Measurements from ENCODE around the gene OLFML2A.

The OLFML2A gene

DNA sequence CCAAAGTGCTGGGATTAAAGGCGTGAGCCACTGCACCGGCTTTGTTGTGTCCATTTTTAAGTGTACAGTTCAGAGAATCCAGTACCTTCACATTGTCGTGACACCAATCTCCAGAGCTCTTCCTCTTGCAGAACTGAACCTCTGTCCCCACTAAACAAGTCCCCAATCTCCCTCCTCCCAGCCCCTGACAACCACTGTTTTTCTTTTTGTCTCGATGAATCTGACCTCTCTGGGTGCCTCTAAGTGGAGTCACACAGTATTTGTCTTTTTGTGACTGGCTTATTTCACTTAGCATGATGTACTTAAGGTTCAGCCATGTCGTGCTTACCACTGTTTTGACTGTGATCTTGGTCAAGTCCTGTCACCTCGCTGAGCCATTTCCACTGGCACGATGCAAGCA, 77.9 kb downstream of the OLFML2A start:
- ChIA-PET POLR2A (ENCODE audit: low non-redundant PET) (interaction anchor here (0.6 to 1.2 kb wide), 3 partner anchors 14 to 78 kb away, joined by 3 to 4 read pairs (median 3); partner anchors contain the start of gene OLFML2A), CTCF (interaction anchor here (0.6 to 18.3 kb wide), 6 partner anchors 14 to 79 kb away, joined by 3 to 761 read pairs (median 46); partner anchors contain the start of genes NR6A1 and OLFML2A)
- no peak for DNase-seq (ENCODE audit: low spot score)
- H3K27ac ChIP-seq, result peak overlapping the region; percentile 99
- TF ChIP-seq, protein P1, sequence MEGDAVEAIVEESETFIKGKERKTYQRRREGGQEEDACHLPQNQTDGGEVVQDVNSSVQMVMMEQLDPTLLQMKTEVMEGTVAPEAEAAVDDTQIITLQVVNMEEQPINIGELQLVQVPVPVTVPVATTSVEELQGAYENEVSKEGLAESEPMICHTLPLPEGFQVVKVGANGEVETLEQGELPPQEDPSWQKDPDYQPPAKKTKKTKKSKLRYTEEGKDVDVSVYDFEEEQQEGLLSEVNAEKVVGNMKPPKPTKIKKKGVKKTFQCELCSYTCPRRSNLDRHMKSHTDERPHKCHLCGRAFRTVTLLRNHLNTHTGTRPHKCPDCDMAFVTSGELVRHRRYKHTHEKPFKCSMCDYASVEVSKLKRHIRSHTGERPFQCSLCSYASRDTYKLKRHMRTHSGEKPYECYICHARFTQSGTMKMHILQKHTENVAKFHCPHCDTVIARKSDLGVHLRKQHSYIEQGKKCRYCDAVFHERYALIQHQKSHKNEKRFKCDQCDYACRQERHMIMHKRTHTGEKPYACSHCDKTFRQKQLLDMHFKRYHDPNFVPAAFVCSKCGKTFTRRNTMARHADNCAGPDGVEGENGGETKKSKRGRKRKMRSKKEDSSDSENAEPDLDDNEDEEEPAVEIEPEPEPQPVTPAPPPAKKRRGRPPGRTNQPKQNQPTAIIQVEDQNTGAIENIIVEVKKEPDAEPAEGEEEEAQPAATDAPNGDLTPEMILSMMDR (conservative IDR thresholded peaks at IDR 0.05; ENCODE audit: low read depth), result no peak

DNA sequence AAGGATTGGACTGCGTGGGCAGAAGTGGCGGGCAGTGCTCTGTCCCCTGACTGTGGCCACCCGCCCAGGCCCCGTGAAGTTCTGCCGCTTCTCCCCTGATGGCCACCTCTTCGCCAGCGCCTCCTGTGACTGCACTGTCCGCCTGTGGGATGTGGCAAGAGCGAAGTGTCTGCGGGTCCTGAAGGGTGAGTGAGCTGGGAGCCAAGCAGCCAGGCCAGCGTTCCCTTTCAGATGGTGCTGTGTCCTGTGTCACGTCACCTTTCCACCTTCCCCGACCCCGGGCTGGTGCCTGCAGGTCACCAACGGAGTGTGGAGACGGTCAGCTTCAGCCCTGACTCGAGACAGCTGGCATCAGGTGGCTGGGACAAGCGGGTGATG, 78.6 kb downstream of the OLFML2A start:
- DNase-seq (ENCODE audit: low spot score), result no peak
- POLR2A ChIA-PET (ENCODE audit: low non-redundant PET), result interaction anchor here (0.5 to 0.6 kb wide), 3 partner anchors 10 to 155 kb away, joined by 3 to 11 read pairs (median 3); no protein-coding TSS in a partner anchor
- CTCF ChIA-PET, result interaction anchor here (0.6 to 18.3 kb wide), 5 partner anchors 15 to 238 kb away, joined by 3 to 761 read pairs (median 3); partner anchors contain the start of genes NR6A1 and OLFML2A
- TF ChIP-seq, protein P1 (conservative IDR thresholded peaks at IDR 0.05; ENCODE audit: low read depth), result no peak
- H3K27ac ChIP-seq, result peak overlapping the region; percentile 99

DNA sequence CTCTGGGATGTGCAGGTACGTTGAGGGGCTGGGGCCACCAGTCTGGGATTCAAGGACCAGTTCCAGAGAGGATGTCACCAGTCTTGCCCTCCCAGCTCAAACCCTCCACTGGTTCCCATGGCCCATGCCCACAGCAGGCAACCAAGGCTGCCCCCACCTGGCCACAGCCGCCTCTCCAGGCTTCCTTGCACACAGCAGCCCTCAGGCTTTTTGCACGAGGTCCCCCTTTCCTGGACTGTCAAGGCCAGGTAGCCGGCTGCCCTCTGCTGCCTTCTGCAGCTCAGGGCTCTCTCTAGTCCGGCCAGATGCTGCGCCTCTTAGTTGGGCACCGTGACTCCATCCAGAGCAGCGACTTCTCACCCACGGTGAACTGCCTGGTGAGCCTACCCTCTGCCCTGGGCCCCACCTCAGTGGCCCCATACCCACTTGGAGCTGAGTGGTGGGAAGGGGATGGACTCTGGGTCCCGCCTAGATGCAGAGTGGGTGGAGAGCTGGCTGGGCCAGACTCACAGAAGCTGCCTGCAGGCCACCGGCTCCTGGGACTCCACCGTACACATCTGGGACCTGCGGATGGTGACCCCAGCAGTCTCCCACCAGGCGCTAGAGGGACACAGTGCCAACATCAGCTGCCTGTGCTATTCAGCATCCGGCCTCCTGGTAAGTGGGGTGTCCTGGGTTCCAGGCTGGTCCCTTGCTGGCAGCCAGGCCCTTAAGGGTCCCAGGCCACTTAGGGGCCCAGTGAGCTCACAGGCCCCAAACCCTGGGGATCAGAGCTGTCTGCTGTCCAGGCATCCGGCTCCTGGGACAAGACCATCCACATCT, 79.2 kb downstream of the OLFML2A start:
- peak overlapping the region; percentile 99 for H3K27ac ChIP-seq
- ChIA-PET CTCF (interaction anchor here (0.7 to 18.3 kb wide), 6 partner anchors 16 to 288 kb away, joined by 3 to 761 read pairs (median 4); partner anchors contain the start of genes NR6A1 and OLFML2A), POLR2A (ENCODE audit: low non-redundant PET) (interaction anchor here (0.5 to 1.0 kb wide), 2 partner anchors 12 to 156 kb away, joined by 8 to 11 read pairs; no protein-coding TSS in a partner anchor)
- DNase-seq (ENCODE audit: low spot score), result no peak
- TF ChIP-seq, protein P1 (conservative IDR thresholded peaks at IDR 0.05; ENCODE audit: low read depth), result peak; percentile 73

DNA sequence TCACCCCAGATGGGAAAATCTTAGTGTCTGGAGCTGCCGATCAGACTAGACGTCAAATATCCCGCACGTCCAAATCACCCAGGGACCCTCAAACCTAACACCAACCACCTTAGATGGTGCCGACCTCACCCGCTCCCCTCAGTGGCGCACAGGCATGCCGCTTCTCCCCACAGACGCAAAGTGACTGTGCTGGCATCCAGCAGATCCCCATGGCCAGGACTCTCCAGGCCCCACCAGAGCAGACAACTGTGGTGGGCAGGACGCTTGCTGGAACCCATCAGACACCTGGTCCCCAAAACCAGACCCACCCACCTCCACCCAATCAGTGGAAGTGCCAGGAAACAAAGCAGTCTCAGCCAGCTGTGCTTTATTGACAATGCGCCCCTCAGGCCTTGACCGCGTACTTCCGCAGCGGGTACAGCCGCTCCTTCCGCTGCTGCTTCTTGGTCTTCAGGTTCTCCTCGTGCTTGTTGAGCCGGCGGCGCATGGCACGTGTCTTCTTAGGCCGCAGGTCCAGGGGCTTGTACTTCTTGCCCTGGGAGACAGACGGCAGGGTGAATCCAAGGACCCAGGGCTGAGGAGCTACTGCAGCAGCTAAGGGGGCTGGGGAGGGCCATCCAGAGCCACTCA, 80.7 kb downstream of the OLFML2A start:
- DNase-seq (ENCODE audit: low spot score), result no peak
- ChIA-PET POLR2A (ENCODE audit: low non-redundant PET) (interaction anchor here (1.3 kb wide), 2 partner anchors 81 to 87 kb away, joined by 4 to 8 read pairs; partner anchors contain the start of gene OLFML2A), CTCF (interaction anchor here (0.5 to 1.5 kb wide), 4 partner anchors 14 to 83 kb away, joined by 3 to 8 read pairs (median 3); no protein-coding TSS in a partner anchor)
- TF ChIP-seq, protein P1 (conservative IDR thresholded peaks at IDR 0.05; ENCODE audit: low read depth), result no peak
- H3K27ac ChIP-seq, result peak overlapping the region; percentile 99

DNA sequence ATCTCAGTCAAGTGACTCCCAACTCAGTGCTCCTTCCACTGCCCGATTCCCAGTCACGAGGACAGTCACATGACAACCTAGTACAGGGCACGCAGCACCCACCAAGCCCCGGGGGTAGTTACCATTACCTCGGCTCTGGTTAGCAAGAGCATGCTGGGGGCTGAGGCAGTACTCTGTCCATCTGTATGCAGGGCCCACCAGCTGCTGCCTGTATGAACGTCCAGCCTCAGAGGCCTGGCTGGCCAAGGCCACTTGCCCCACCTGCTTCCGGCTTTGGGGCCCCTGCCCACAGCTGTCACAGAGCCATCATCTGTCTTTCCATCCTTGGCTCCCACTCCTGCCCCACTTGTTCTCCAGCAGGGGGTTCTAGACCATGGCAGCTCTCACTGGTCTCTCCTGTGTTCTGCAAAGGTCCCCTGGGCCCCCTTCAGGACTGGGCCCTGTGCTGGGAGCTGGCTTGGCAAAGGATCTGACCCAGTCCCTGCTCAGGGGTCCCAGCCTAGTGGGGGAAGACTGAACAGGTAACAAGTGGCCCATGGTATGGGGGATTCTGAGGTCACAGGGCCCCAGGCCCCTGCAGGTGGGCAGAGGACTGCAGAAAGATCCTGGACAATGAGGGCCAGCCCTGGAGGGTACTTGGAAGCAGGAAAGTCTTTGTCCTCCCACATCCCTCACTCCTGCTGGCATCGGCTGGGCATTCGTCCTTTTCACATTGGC, 81.6 kb downstream of the OLFML2A start:
- ChIA-PET CTCF (interaction anchor here (0.5 to 1.5 kb wide), 5 partner anchors 13 to 87 kb away, joined by 3 to 8 read pairs (median 3); no protein-coding TSS in a partner anchor), POLR2A (ENCODE audit: low non-redundant PET) (interaction anchor here (0.5 to 1.3 kb wide), 4 partner anchors 59 to 89 kb away, joined by 3 to 8 read pairs (median 4); partner anchors contain the start of gene OLFML2A)
- DNase-seq (ENCODE audit: low spot score), result no peak
- TF ChIP-seq, protein P1 (conservative IDR thresholded peaks at IDR 0.05; ENCODE audit: low read depth), result no peak
- H3K27ac ChIP-seq, result peak overlapping the region; percentile 99

Data from RWPE1 (cell line).